ENCODE measurements around the gene MX2. TPM values are rescaled to one million over a fixed set of nuclear protein-coding genes. Genes with fewer than 3 reads are reported as not detected.

Gene MX2
- total and polyA plus RNA-seq, 2 experiments from 2014 or later, result 5.4 to 9.2 TPM

- H2AFZ ChIP-seq, result no peak overlapping the region
- H3K79me2 ChIP-seq (replicated peaks; ENCODE audit: insufficient read depth), result no peaks in the 10 kb centered on the region
- no peak overlapping the region for H3K4me3 ChIP-seq
- H3K4me2 ChIP-seq, result no peak overlapping the region
- H3K9me2 ChIP-seq (ENCODE audit: insufficient read depth), result no peaks in the 10 kb centered on the region
- peaks cover 4% of the 10 kb centered on the region; the same call in 1 of the 3 replicates for H3K36me3 Mint-ChIP-seq (ENCODE audit: low read depth)
- no peak overlapping the region for H3K27ac ChIP-seq (ENCODE audit: low read depth)
- ATAC-seq (no peak), DNase-seq (ENCODE audit: low spot score) (no peak)
- H3K27me3 Mint-ChIP-seq (ENCODE audit: insufficient read depth, low read depth, poor library complexity), result peaks cover 4% of the 10 kb centered on the region
- H4K20me1 ChIP-seq (replicated peaks; ENCODE audit: insufficient read depth), result no peaks in the 10 kb centered on the region
- H3K36me3 ChIP-seq (ENCODE audit: insufficient read depth), result no peaks in the 10 kb centered on the region
- no peak overlapping the region for H3K4me3 Mint-ChIP-seq
- H3K4me1 ChIP-seq (ENCODE audit: insufficient read depth), result no peaks in the 10 kb centered on the region
- TF ChIP-seq ZNF462 (CRISPR knock-in tag; IDR thresholded peaks at IDR 0.05) (no peak), NANOG (IDR thresholded peaks at IDR 0.05; ENCODE audit: borderline replicate concordance) (no peak), CREB1 (CRISPR knock-in tag; IDR thresholded peaks at IDR 0.05; ENCODE audit: low read depth) (no peak), REST (IDR thresholded peaks at IDR 0.05; ENCODE audit: unreplicated experiment) (no peak), EZH2phosphoT487 (IDR thresholded peaks at IDR 0.05; ENCODE audit: unreplicated experiment) (no peak), JUNB (IDR thresholded peaks at IDR 0.05; ENCODE audit: unreplicated experiment) (no peak)
- 0 out of 3 replicates have a peak, but pooled peaks cover 4% of the 10 kb centered on the region for H3K4me1 Mint-ChIP-seq
- H3F3A ChIP-seq (replicated peaks; ENCODE audit: low read depth), result no peaks in the 10 kb centered on the region
- no peaks in the 10 kb centered on the region for H3K27me3 ChIP-seq (ENCODE audit: insufficient read depth)
- no peaks in the 10 kb centered on the region for H3K9me3 Mint-ChIP-seq
- no peak overlapping the region for H3K27ac Mint-ChIP-seq
Measured at GRCh38 chr21:41443562-41443961, 81.7 kb downstream of the MX2 start.
